SK-N-SH treated with all-trans-retinoic acid at 6 μM for 48 hours (cell line): Measurements from ENCODE around the gene ARHGAP4.

Experiments used
- ATAC-seq: fragments of 200-7000 bp; cut with Tn5 transposase; 3 replicates; pipeline ENCODE4 v1.9.1; 2020; ENCODE audit warnings: mild to moderate bottlenecking, moderate library complexity
- CREB5 ChIP-seq: fragments of 250-450 bp; sonication (Bioruptor Pico); IDR thresholded peaks from 2 replicates; pipeline ENCODE4 v1.5.1; 2020; ENCODE audit warnings: low read depth, mild to moderate bottlenecking, moderate library complexity
- ESRRG ChIP-seq: fragments of 250-450 bp; sonication (Bioruptor Pico); IDR thresholded peaks from 2 replicates; pipeline ENCODE4 v1.6.1; 2021; ENCODE audit warnings: mild to moderate bottlenecking
- PATZ1 ChIP-seq: fragments of 250-450 bp; sonication (Bioruptor Pico); IDR thresholded peaks from 2 replicates; pipeline ENCODE4 v1.8.0; 2020; ENCODE audit warnings: mild to moderate bottlenecking, moderate library complexity, borderline replicate concordance
- POU6F1 ChIP-seq: fragments of 250-450 bp; sonication (Bioruptor Pico); IDR thresholded peaks from 2 replicates; pipeline ENCODE4 v1.8.0; 2021; ENCODE audit warnings: low read depth, mild to moderate bottlenecking, moderate library complexity, borderline replicate concordance
- PPARA ChIP-seq: fragments of 250-450 bp; sonication (Bioruptor Pico); IDR thresholded peaks from 2 replicates; pipeline ENCODE4 v1.5.0; 2020; ENCODE audit warnings: mild to moderate bottlenecking, borderline replicate concordance
- RARB ChIP-seq: fragments of 250-450 bp; sonication (Bioruptor Pico); IDR thresholded peaks from 2 replicates; pipeline ENCODE4 v1.8.0; 2021; ENCODE audit warnings: mild to moderate bottlenecking, moderate library complexity
- TCF4 ChIP-seq: fragments of 250-450 bp; sonication (Bioruptor Pico); IDR thresholded peaks from 2 replicates; pipeline ENCODE4 v1.8.0; 2021; ENCODE audit warnings: mild to moderate bottlenecking, moderate library complexity, borderline replicate concordance
- TOX ChIP-seq: fragments of 250-450 bp; sonication (Bioruptor Pico); IDR thresholded peaks from 2 replicates; pipeline ENCODE4 v1.8.0; 2021; ENCODE audit warnings: mild to moderate bottlenecking, moderate library complexity, borderline replicate concordance
- ZFP3 ChIP-seq: fragments of 250-450 bp; sonication (Bioruptor Pico); IDR thresholded peaks from 2 replicates; pipeline ENCODE4 v1.5.0; 2020; ENCODE audit warnings: mild to moderate bottlenecking, moderate library complexity
- ZFP30 ChIP-seq: fragments of 450-650 bp; formaldehyde crosslinking; IDR thresholded peaks from 2 replicates; pipeline ENCODE4 v1.5.0; 2022; ENCODE audit warnings: mild to moderate bottlenecking, moderate library complexity
- ZNF8 ChIP-seq: fragments of 450-650 bp; formaldehyde crosslinking; IDR thresholded peaks from 2 replicates; pipeline ENCODE4 v1.5.0; 2020; ENCODE audit warnings: mild to moderate bottlenecking, moderate library complexity
- TF ChIP-seq, protein P1 (sequence below): fragments of 250-450 bp; sonication (Bioruptor Pico); IDR thresholded peaks from 2 replicates; pipeline ENCODE4 v1.5.1; 2021; ENCODE audit warnings: mild to moderate bottlenecking, moderate library complexity
- TF ChIP-seq, protein P2 (sequence below): fragments of 250-450 bp; sonication (Bioruptor Pico); IDR thresholded peaks from 2 replicates; pipeline ENCODE4 v1.5.0; 2020; ENCODE audit warnings: mild to moderate bottlenecking, moderate library complexity

ARHGAP4 gene

GRCh38 chrX:153947009-153947769, 21.1 kb upstream of the ARHGAP4 start:
- TF ChIP-seq ZFP3 (CRISPR knock-in tag) (no peak), ZNF8 (no peak), POU6F1 (CRISPR knock-in tag) (no peak), PATZ1 (CRISPR knock-in tag) (no peak), PPARA (CRISPR knock-in tag) (no peak), TCF4 (CRISPR knock-in tag) (no peak), TOX (CRISPR knock-in tag) (no peak)
- TF ChIP-seq, protein P1, sequence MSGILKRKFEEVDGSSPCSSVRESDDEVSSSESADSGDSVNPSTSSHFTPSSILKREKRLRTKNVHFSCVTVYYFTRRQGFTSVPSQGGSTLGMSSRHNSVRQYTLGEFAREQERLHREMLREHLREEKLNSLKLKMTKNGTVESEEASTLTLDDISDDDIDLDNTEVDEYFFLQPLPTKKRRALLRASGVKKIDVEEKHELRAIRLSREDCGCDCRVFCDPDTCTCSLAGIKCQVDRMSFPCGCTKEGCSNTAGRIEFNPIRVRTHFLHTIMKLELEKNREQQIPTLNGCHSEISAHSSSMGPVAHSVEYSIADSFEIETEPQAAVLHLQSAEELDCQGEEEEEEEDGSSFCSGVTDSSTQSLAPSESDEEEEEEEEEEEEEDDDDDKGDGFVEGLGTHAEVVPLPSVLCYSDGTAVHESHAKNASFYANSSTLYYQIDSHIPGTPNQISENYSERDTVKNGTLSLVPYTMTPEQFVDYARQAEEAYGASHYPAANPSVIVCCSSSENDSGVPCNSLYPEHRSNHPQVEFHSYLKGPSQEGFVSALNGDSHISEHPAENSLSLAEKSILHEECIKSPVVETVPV: no peak
- TF ChIP-seq, protein P2, sequence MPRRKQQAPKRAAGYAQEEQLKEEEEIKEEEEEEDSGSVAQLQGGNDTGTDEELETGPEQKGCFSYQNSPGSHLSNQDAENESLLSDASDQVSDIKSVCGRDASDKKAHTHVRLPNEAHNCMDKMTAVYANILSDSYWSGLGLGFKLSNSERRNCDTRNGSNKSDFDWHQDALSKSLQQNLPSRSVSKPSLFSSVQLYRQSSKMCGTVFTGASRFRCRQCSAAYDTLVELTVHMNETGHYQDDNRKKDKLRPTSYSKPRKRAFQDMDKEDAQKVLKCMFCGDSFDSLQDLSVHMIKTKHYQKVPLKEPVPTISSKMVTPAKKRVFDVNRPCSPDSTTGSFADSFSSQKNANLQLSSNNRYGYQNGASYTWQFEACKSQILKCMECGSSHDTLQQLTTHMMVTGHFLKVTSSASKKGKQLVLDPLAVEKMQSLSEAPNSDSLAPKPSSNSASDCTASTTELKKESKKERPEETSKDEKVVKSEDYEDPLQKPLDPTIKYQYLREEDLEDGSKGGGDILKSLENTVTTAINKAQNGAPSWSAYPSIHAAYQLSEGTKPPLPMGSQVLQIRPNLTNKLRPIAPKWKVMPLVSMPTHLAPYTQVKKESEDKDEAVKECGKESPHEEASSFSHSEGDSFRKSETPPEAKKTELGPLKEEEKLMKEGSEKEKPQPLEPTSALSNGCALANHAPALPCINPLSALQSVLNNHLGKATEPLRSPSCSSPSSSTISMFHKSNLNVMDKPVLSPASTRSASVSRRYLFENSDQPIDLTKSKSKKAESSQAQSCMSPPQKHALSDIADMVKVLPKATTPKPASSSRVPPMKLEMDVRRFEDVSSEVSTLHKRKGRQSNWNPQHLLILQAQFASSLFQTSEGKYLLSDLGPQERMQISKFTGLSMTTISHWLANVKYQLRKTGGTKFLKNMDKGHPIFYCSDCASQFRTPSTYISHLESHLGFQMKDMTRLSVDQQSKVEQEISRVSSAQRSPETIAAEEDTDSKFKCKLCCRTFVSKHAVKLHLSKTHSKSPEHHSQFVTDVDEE (CRISPR knock-in tag): no peak
- TF ChIP-seq, all 23 proteins: peak for 0
- peak; percentile 91 for ATAC-seq

GRCh38 chrX:153945956-153946943, 20.2 kb upstream of the ARHGAP4 start:
- ATAC-seq: no peak; the same call in 2 of the 3 replicates
- TF ChIP-seq TCF4 (CRISPR knock-in tag): no peak

GRCh38 chrX:153944800-153945150, 18.7 kb upstream of the ARHGAP4 start:
- no peak for TF ChIP-seq ESRRG (CRISPR knock-in tag)
- TF ChIP-seq CREB5 (CRISPR knock-in tag): no peak
- TF ChIP-seq RARB (CRISPR knock-in tag): no peak
- no peak for ATAC-seq

DNA sequence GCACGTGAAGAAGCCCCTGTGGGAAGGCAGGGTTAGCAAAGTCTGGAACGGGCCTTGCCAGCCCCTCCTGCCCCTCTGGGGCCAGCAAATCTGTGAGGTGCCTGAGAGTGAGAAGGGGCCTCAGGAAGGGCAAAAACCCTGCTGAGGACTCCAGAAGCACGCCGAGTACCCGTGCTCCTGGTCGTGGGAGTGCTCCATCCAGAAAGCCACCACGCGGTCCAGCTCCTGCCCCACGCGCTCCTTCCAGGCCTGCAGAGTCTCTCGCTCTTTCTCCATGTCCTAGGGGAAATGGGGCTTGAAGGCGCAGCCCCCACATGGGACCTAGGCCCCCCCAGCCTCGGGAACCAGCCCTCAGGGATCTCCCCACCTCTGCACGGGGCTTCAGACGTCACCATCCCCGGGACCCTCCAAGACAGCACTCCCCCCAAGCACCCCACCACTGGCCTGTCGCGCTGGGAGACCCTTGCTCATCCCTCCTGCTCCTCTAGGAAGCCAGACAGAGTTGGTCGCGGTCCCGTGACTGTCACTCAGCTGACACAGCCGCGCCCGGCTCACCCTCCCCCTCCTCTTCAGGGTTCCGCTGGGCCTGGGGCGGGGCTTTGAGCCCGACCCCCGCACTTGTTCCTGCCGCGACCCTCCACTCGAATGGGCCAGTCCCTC, 18.2 kb upstream of the ARHGAP4 start, which contains the start of gene RENBP:
Gene RENBP, minus strand, starts transcription at position 504 of the 660 bp plus-strand sequence. Its CDS starts 33 bp downstream, at position 471.
- no peak for ATAC-seq
- TF ChIP-seq POU6F1 (CRISPR knock-in tag) (no peak), ZFP3 (CRISPR knock-in tag) (no peak), ZFP30 (no peak)
